Fibroblast of lung (primary cell): Measurements from ENCODE around the gene TMEM132D. TPM values are rescaled to one million over a fixed set of nuclear protein-coding genes. Genes with fewer than 3 reads are reported as not detected.

ENCODE experiments used
- DNase-seq, 2 donors: peaks; one replicate each; pipeline versions ENCODE4 v3.0.0 to v3.0.0-alpha.2; 2010; ENCODE audit warnings: low read depth in 2 of 2
- H2AFZ ChIP-seq: 2 replicates; pipeline ENCODE4 v1.5.1; 2012; ENCODE audit warnings: low read length, control low read depth, inconsistent platforms
- H3K27ac ChIP-seq: 2 replicates; pipeline ENCODE4 v1.5.1; 2011; ENCODE audit warnings: low read length, control low read depth; ENCODE audit not compliant: insufficient read depth
- H3K27me3 ChIP-seq: 2 replicates; pipeline ENCODE4 v1.5.1; 2011; ENCODE audit warnings: mild to moderate bottlenecking, low read length; ENCODE audit not compliant: control insufficient read depth, insufficient read depth
- H3K36me3 ChIP-seq: 2 replicates; pipeline ENCODE4 v1.5.1; 2011; ENCODE audit warnings: low read length; ENCODE audit not compliant: control insufficient read depth, insufficient read depth
- H3K4me1 ChIP-seq: 2 replicates; pipeline ENCODE4 v1.5.1; 2011; ENCODE audit warnings: low read length; ENCODE audit not compliant: control insufficient read depth, insufficient read depth; ENCODE audit errors: extremely low read depth
- H3K4me2 ChIP-seq: 2 replicates; pipeline ENCODE4 v1.5.1; 2011; ENCODE audit warnings: low read length, control low read depth; ENCODE audit not compliant: insufficient read depth; ENCODE audit errors: extremely low read depth
- H3K4me3 ChIP-seq, 4 experiments: fragments of 200-600 bp in 1 of 4; sonication (generic) in 1 of 4; replicated peaks in 1 of 4; 2 replicates each; pipeline ENCODE4 v1.5.1; 2011 to 2016; ENCODE audit warnings: low read length in 4 of 4, low read depth in 3 of 4, mild to moderate bottlenecking in 3 of 4, control low read depth in 2 of 4, inconsistent platforms in 1 of 4, mixed read lengths in 1 of 4; ENCODE audit not compliant: insufficient read depth in 1 of 4; ENCODE audit errors: control extremely low read depth in 1 of 4
- H3K79me2 ChIP-seq: 2 replicates; pipeline ENCODE4 v1.5.1; 2012; ENCODE audit warnings: mild to moderate bottlenecking, low read length, inconsistent platforms; ENCODE audit not compliant: control insufficient read depth, insufficient read depth
- H3K9ac ChIP-seq: 2 replicates; pipeline ENCODE4 v1.5.1; 2011; ENCODE audit warnings: mild to moderate bottlenecking, low read length, control low read depth; ENCODE audit not compliant: insufficient read depth
- H3K9me3 ChIP-seq: 2 replicates; pipeline ENCODE4 v1.5.1; 2012; ENCODE audit warnings: low read depth, low read length; ENCODE audit not compliant: control insufficient read depth, insufficient read depth
- H4K20me1 ChIP-seq: 2 replicates; pipeline ENCODE4 v1.5.1; 2011; ENCODE audit warnings: low read length; ENCODE audit not compliant: control insufficient read depth, insufficient read depth; ENCODE audit errors: extremely low read depth
- EZH2 ChIP-seq: IDR thresholded peaks from 2 replicates; pipeline ENCODE4 v1.5.1; 2012; ENCODE audit warnings: low read length, control low read depth, mild to moderate bottlenecking; ENCODE audit errors: missing control alignments
- polyA plus RNA-seq, 2 donors: library from polyadenylated mRNA; depleted of rRNA in 1 of 2; stranded (reverse) in 1 of 2; unstranded in 1 of 2; fragments of >200 nt; gene quantifications; 2 replicates each; pipeline ENCODE4 v1.2.1, GENCODE V29; 2011 to 2012; ENCODE audit warnings: missing spikeins in 1 of 2
- total RNA-seq: library from RNA; depleted of rRNA; stranded (reverse); fragments of >200 nt; gene quantifications from 2 replicates; pipeline ENCODE4 v1.2.1, GENCODE V29; 2014
- TF ChIP-seq, protein P1 (sequence below), 2 donors: IDR thresholded peaks in 1 of 2; conservative IDR thresholded peaks in 1 of 2; 1 replicate in 1 of 2; 2 replicates in 1 of 2; pipeline ENCODE4 v1.5.1; 2011 to 2012; ENCODE audit warnings: low read length in 2 of 2, control low read depth in 1 of 2, inconsistent platforms in 1 of 2, low read depth in 1 of 2, mild to moderate bottlenecking in 1 of 2

TMEM132D gene
- total and polyA plus RNA-seq, 2 donors (not counting 1 experiment from before 2014, with no cell fraction given): not detected

DNA sequence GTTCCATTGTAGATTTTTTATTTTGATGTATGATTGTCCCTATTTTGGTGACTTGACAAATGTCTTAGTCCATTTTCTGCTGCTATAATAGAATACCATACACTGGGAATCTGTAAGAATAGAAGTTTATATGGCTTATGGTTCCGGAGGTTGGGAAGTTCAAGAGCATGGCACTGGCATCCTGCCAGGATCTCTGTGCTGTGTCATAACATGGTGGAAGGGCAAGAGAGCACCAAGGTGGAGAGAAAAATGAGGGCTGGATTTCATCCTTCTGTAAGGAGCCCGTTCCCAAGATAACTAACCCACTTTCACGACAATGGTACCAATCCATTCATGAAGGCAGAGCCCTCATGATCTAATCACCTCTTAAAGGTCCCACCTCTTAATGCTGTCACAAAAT, 176.7 kb downstream of the TMEM132D start:
- TF ChIP-seq, protein P1, sequence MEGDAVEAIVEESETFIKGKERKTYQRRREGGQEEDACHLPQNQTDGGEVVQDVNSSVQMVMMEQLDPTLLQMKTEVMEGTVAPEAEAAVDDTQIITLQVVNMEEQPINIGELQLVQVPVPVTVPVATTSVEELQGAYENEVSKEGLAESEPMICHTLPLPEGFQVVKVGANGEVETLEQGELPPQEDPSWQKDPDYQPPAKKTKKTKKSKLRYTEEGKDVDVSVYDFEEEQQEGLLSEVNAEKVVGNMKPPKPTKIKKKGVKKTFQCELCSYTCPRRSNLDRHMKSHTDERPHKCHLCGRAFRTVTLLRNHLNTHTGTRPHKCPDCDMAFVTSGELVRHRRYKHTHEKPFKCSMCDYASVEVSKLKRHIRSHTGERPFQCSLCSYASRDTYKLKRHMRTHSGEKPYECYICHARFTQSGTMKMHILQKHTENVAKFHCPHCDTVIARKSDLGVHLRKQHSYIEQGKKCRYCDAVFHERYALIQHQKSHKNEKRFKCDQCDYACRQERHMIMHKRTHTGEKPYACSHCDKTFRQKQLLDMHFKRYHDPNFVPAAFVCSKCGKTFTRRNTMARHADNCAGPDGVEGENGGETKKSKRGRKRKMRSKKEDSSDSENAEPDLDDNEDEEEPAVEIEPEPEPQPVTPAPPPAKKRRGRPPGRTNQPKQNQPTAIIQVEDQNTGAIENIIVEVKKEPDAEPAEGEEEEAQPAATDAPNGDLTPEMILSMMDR (conservative IDR thresholded peaks at IDR 0.05 in 1 of 2, IDR thresholded peaks at IDR 0.05 in 1 of 2; ENCODE audit: low read depth in 1 of 2, low read length in 2 of 2): no peak
- no peak for TF ChIP-seq EZH2
- Histone ChIP-seq H3K27me3 (no peaks in the 10 kb centered on the region), H3K9me3 (no peaks in the 10 kb centered on the region), H3K79me2 (no peaks in the 10 kb centered on the region), H3K27ac (no peak overlapping the region), H3K36me3 (no peaks in the 10 kb centered on the region), H2AFZ (no peak overlapping the region), H4K20me1 (no peaks in the 10 kb centered on the region), H3K4me2 (no peak overlapping the region), H3K9ac (no peak overlapping the region), H3K4me3 (no peak overlapping the region), H3K4me1 (no peaks in the 10 kb centered on the region)
- DNase-seq: no peak

DNA sequence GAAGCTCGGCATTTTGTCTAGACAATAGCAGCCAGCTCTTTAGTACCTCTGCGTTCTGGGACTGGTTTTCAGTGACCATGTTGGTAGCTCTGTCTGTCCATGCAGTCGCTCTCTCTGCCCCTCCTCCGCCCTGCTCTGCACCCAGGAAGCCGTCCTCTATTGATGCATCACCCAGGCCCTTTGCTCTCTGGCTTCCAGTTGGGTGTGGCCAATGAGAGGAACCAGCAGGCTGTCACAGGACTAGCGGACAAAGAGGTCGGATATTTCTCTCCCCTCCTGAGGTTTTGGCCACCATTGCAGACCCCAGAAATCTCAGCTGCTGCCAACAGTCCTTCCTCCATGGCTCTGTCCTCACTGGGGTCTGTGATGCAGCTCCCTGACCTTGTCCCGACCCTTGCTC, 180.6 kb downstream of the TMEM132D start:
- TF ChIP-seq, protein P1 (conservative IDR thresholded peaks at IDR 0.05 in 1 of 2, IDR thresholded peaks at IDR 0.05 in 1 of 2; ENCODE audit: low read depth in 1 of 2, low read length in 2 of 2): no peak
- no peak for TF ChIP-seq EZH2
- Histone ChIP-seq H3K79me2 (no peaks in the 10 kb centered on the region), H4K20me1 (no peaks in the 10 kb centered on the region), H2AFZ (no peak overlapping the region), H3K9me3 (no peaks in the 10 kb centered on the region), H3K27ac (no peak overlapping the region), H3K9ac (no peak overlapping the region), H3K4me2 (no peak overlapping the region), H3K36me3 (no peaks in the 10 kb centered on the region), H3K4me3 (no peak overlapping the region), H3K4me1 (no peaks in the 10 kb centered on the region), H3K27me3 (no peaks in the 10 kb centered on the region)
- no peak for DNase-seq

DNA sequence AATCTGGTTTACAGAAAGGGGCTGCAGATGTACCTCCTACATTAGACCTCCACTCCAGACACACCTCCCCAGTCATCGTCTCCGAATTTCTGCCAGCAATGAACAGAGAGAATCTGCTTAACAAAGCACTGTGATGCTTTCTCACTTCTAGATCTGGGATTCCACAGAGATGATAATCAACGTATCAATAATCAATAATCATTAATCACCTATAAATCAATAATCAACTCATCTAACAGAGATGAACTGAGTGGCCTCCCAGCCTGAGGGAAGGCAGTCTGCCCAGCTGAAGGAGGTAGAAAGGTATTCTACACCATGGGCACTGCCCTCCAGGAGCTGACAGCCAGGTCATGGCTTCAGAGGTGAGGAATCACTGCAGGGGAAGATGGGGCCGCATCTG, 183.2 kb downstream of the TMEM132D start:
- Histone ChIP-seq H3K4me1 (no peaks in the 10 kb centered on the region), H4K20me1 (no peaks in the 10 kb centered on the region), H2AFZ (no peak overlapping the region), H3K79me2 (no peaks in the 10 kb centered on the region), H3K27ac (no peak overlapping the region), H3K4me3 (no peak overlapping the region), H3K27me3 (no peaks in the 10 kb centered on the region), H3K36me3 (no peaks in the 10 kb centered on the region), H3K9ac (no peak overlapping the region), H3K9me3 (no peaks in the 10 kb centered on the region), H3K4me2 (no peak overlapping the region)
- no peak for DNase-seq
- TF ChIP-seq EZH2: no peak
- TF ChIP-seq, protein P1 (conservative IDR thresholded peaks at IDR 0.05 in 1 of 2, IDR thresholded peaks at IDR 0.05 in 1 of 2; ENCODE audit: low read depth in 1 of 2, low read length in 2 of 2): no peak
